Fibroblast of the aortic adventitia (primary cell): ENCODE data around the gene COA7. TPM values are rescaled to one million over a fixed set of nuclear protein-coding genes. Genes with fewer than 3 reads are reported as not detected.

Source experiments
- DNase-seq: peaks from one replicate; pipeline ENCODE4 v3.0.0-alpha.2; 2010; ENCODE audit warnings: low read depth
- H3K4me3 ChIP-seq: 2 replicates; pipeline ENCODE4 v1.5.1; 2011; ENCODE audit warnings: low read depth, mild to moderate bottlenecking, control low read depth, low read length, moderate library complexity
- CTCF ChIP-seq: IDR thresholded peaks from 2 replicates; pipeline ENCODE4 v1.5.1; 2011; ENCODE audit warnings: mild to moderate bottlenecking, low read length, control low read depth, inconsistent platforms; ENCODE audit not compliant: insufficient read depth
- small RNA-seq: library from RNA; depleted of rRNA; stranded (forward); fragments of <200 nt; gene quantifications from one replicate; pipeline ENCODE3, GENCODE V24; 2012
- total RNA-seq: library from RNA; depleted of rRNA; stranded (reverse); fragments of >200 nt; gene quantifications from 2 replicates; pipeline ENCODE4 v1.2.3, GENCODE V29; 2012; ENCODE audit warnings: low replicate concordance

Gene COA7
- total RNA-seq, 1 donor: 15.7 TPM

DNA sequence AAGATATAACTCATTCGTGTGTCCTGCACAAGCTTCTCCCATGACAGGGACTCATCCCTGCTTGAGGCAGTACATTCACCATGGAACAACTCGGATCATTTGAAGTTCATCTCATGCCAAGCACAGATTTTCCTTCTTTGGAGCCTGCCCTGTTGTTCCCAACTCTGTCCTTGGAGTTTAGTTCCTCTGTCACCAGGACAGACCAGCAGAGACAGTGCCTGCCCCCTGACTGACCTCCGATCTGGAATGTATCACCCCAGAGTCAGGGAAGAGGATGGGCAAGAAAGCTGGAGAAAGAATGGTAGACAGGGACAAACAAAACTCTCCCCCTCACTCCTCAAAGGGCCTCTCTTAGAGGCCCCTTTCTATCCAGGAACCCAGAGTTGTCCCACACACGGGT is 60.2 kb downstream of the COA7 start:
- DNase-seq: no peak
- TF ChIP-seq CTCF: no peak
- H3K4me3 ChIP-seq: no peak overlapping the region

GRCh38 chr1:52636721-52637695 is 61.1 kb downstream of the COA7 start:
- H3K4me3 ChIP-seq: no peak overlapping the region
- no peak for TF ChIP-seq CTCF
- no peak for DNase-seq

DNA sequence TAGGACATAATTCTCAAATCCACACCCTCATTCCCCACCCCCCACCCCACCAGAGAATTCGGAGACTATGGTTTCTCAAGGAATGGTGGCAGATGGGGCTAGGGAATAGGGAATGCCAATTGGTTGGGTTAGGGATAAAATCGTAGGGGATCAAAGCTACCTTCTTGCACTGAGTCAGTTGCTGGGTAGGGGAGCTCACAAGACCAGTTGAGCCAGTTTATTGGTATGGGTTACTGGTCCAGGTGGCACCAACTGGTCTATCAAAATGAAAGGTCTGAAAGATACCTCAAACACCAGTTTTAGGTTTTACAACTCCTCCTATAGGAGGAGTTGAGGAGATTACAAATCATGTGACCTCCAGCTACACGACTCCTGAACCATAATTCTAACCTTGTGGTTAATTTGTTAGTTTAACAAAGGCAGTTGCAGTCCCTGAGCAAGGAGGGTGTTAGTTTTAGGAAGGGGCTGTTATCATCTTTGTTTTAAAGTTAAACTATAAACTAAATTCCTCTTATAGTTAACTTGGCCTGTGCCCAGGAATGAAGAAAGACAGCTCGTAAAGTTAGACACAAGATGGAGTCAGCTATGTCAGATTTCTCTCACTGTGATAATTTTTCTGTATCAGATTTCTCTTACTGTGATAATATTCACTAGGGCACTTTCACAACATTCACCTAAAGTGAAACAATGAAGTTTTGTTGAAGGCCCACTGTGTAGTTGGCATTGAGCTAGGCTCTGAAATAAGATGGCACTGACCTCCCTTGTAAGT is 62.6 kb downstream of the COA7 start:
- no peak for TF ChIP-seq CTCF
- no peak overlapping the region for H3K4me3 ChIP-seq
- DNase-seq: no peak

Small RNA genes within 50 kb of the gene (small RNA-seq; reads per million reads assigned to genes)
- not detected for gene RN7SL62P

Other genes starting within 250 kb of the COA7 start
- gene TUT4, start 145.3 kb downstream of the COA7 start, total RNA-seq: 42.5 and 53.7 TPM in 2 replicates
- gene GPX7, start 96.0 kb downstream of the COA7 start, total RNA-seq: 10.8 and 31.0 TPM in 2 replicates
- not detected in 2 replicates for gene SHISAL2A, start 65.2 kb downstream of the COA7 start, total RNA-seq
- gene ZYG11B, start 28.1 kb upstream of the COA7 start, total RNA-seq: 36.7 and 59.7 TPM in 2 replicates
- 0.57 and 0.72 TPM in 2 replicates for gene ZYG11A, start 144.4 kb upstream of the COA7 start, total RNA-seq
- 14.7 and 39.9 TPM in 2 replicates for gene ECHDC2, start 223.4 kb upstream of the COA7 start, total RNA-seq
- gene SCP2, start 228.9 kb upstream of the COA7 start, total RNA-seq: 188 and 507 TPM in 2 replicates